Measurements from ENCODE around the gene TMEM61. TPM values are rescaled to one million over a fixed set of nuclear protein-coding genes. Genes with fewer than 3 reads are reported as not detected.

The TMEM61 gene
- total RNA-seq, 1 donor from 2014 or later: 1.6 TPM

- Histone ChIP-seq H3K36me3 (ENCODE audit: control insufficient read depth, insufficient read depth, low read length) (no peaks in the 10 kb centered on the region), H3K27me3 (ENCODE audit: control insufficient read depth, insufficient read depth, low read length) (peaks cover 38% of the 10 kb centered on the region), H3K4me3 (ENCODE audit: low read depth, low read length) (no peak overlapping the region)
- TF ChIP-seq CTCF (IDR thresholded peaks at IDR 0.05; ENCODE audit: insufficient read depth, low read length, poor library complexity, severe bottlenecking): no peak
- DNase-seq (ENCODE audit: low read depth): no peak
Measured at GRCh38 chr1:54978528-54979326, 1.7 kb upstream of the TMEM61 start.

- no peak for TF ChIP-seq CTCF (IDR thresholded peaks at IDR 0.05; ENCODE audit: insufficient read depth, low read length, poor library complexity, severe bottlenecking)
- Histone ChIP-seq H3K36me3 (ENCODE audit: control insufficient read depth, insufficient read depth, low read length) (no peaks in the 10 kb centered on the region), H3K4me3 (ENCODE audit: low read depth, low read length) (no peak overlapping the region), H3K27me3 (ENCODE audit: control insufficient read depth, insufficient read depth, low read length) (peaks cover 38% of the 10 kb centered on the region)
- no peak for DNase-seq (ENCODE audit: low read depth)
Measured at GRCh38 chr1:54979327-54979891, 1.0 kb upstream of the TMEM61 start.

- peaks cover 38% of the 10 kb centered on the region for H3K27me3 ChIP-seq (ENCODE audit: control insufficient read depth, insufficient read depth, low read length)
- no peaks in the 10 kb centered on the region for H3K36me3 ChIP-seq (ENCODE audit: control insufficient read depth, insufficient read depth, low read length)
- DNase-seq (ENCODE audit: low read depth): no peak
- H3K4me3 ChIP-seq (ENCODE audit: low read depth, low read length): peak overlapping the region; percentile 38
- no peak for TF ChIP-seq CTCF (IDR thresholded peaks at IDR 0.05; ENCODE audit: insufficient read depth, low read length, poor library complexity, severe bottlenecking)
Measured at GRCh38 chr1:54980046-54980527, 341 bp upstream of the TMEM61 start.

- H3K27me3 ChIP-seq (ENCODE audit: control insufficient read depth, insufficient read depth, low read length): peaks cover 36% of the 10 kb centered on the region
- TF ChIP-seq CTCF (IDR thresholded peaks at IDR 0.05; ENCODE audit: insufficient read depth, low read length, poor library complexity, severe bottlenecking): no peak
- no peak for DNase-seq (ENCODE audit: low read depth)
- no peaks in the 10 kb centered on the region for H3K36me3 ChIP-seq (ENCODE audit: control insufficient read depth, insufficient read depth, low read length)
- no peak overlapping the region for H3K4me3 ChIP-seq (ENCODE audit: low read depth, low read length)
Measured at GRCh38 chr1:54981466-54981865, 1.0 kb downstream of the TMEM61 start.

GRCh38 chr1:54982739-54983138 is 2.3 kb downstream of the TMEM61 start:
- no peaks in the 10 kb centered on the region for H3K36me3 ChIP-seq (ENCODE audit: control insufficient read depth, insufficient read depth, low read length)
- H3K4me3 ChIP-seq (ENCODE audit: low read depth, low read length): no peak overlapping the region
- DNase-seq (ENCODE audit: low read depth): no peak
- peaks cover 36% of the 10 kb centered on the region for H3K27me3 ChIP-seq (ENCODE audit: control insufficient read depth, insufficient read depth, low read length)
- TF ChIP-seq CTCF (IDR thresholded peaks at IDR 0.05; ENCODE audit: insufficient read depth, low read length, poor library complexity, severe bottlenecking): no peak
